Calu3 (cell line): ENCODE measurements around the gene PDE6A. TPM values are rescaled to one million over a fixed set of nuclear protein-coding genes. Genes with fewer than 3 reads are reported as not detected.

ENCODE experiments used
- BruUV-seq: library from RNA; stranded (reverse); fragments of 400-500 nt; replicated peaks from 2 replicates; lab custom pipeline; 2021; lab: Mats Ljungman, UMichigan
- CTCF ChIA-PET: fragments of 300-600 bp; sonication (Branson Sonifier 250); formaldehyde crosslinking; loops from one replicate; lab custom pipeline; 2022; ENCODE audit warnings: antibody characterized with exemption; lab: Charles Lee
- DNase-seq: peaks from one replicate; pipeline ENCODE4 v3.0.0; 2022
- H3K27ac Mint-ChIP-seq: one replicate; pipeline ENCODE4 v1.8.0; 2022; ENCODE audit warnings: mixed read lengths; ENCODE audit not compliant: unreplicated experiment
- H3K27me3 Mint-ChIP-seq: one replicate; pipeline ENCODE4 v1.8.0; 2022; ENCODE audit warnings: mixed read lengths; ENCODE audit not compliant: unreplicated experiment
- H3K36me3 Mint-ChIP-seq: one replicate; pipeline ENCODE4 v1.8.0; 2022; ENCODE audit warnings: mild to moderate bottlenecking, moderate library complexity, mixed read lengths; ENCODE audit not compliant: insufficient read depth, unreplicated experiment
- H3K4me1 Mint-ChIP-seq: one replicate; pipeline ENCODE4 v1.8.0; 2022; ENCODE audit warnings: mild to moderate bottlenecking, low read depth, mixed read lengths; ENCODE audit not compliant: unreplicated experiment
- H3K4me3 Mint-ChIP-seq: one replicate; pipeline ENCODE4 v1.8.0; 2022; ENCODE audit warnings: mild to moderate bottlenecking, low read depth, moderate library complexity, mixed read lengths; ENCODE audit not compliant: unreplicated experiment
- H3K9me3 Mint-ChIP-seq: one replicate; pipeline ENCODE4 v1.8.0; 2022; ENCODE audit warnings: low read depth, mixed read lengths; ENCODE audit not compliant: unreplicated experiment
- CTCF ChIP-seq: fragments of 200-600 bp; IDR thresholded peaks from one replicate; pipeline ENCODE4 v1.8.0; 2022; ENCODE audit warnings: antibody characterized with exemption; ENCODE audit not compliant: unreplicated experiment
- intact Hi-C: fragments of 100-400 bp; cut with micrococcal nuclease; formaldehyde crosslinking; loops from one replicate; pipeline ENCODE4 v1.10.0; 2022; ENCODE audit not compliant: unreplicated experiment
- total RNA-seq: library from RNA; stranded (reverse); gene quantifications from 2 replicates; pipeline ENCODE4 v1.2.3, GENCODE V29; 2022

Gene PDE6A
- total RNA-seq, 1 experiment from 2014 or later = not detected

GRCh38 chr5:149969181-149969930 lies 24.8 kb upstream of the PDE6A start:
- CTCF ChIA-PET = no interaction called here
- no peak for DNase-seq
- intact Hi-C loops = no loop called here
- Mint-ChIP-seq H3K27ac (no peak overlapping the region), H3K9me3 (no peaks in the 10 kb centered on the region), H3K36me3 (no peaks in the 10 kb centered on the region), H3K4me3 (no peak overlapping the region), H3K27me3 (no peaks in the 10 kb centered on the region), H3K4me1 (no peaks in the 10 kb centered on the region)
- no peak for TF ChIP-seq CTCF
- no TSS peak for BruUV-seq

DNA sequence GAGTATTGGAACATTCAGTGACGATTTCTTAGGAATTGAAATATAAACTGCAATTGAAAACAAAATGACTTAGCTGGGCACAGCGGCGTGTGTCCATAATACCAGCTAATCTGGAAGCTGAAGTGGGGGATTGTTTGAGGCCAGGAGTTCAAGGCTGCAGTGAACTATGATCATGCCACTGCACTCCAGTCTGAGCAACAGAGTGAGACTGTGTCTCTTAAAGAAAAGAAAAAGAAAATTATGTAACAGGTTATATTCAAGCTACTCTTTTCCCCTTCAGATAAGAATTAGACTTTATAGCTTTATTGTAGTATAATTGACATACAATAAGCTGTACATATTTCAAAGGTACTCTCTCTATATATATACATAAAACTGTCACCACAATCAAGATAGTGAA lies 22.4 kb upstream of the PDE6A start:
- no peak for DNase-seq
- Mint-ChIP-seq H3K9me3 (no peaks in the 10 kb centered on the region), H3K4me3 (no peak overlapping the region), H3K27ac (no peak overlapping the region), H3K36me3 (peaks cover 11% of the 10 kb centered on the region), H3K27me3 (no peaks in the 10 kb centered on the region), H3K4me1 (peaks cover 12% of the 10 kb centered on the region)
- BruUV-seq = no TSS peak
- CTCF ChIA-PET = no interaction called here
- intact Hi-C loops = no loop called here
- no peak for TF ChIP-seq CTCF

DNA sequence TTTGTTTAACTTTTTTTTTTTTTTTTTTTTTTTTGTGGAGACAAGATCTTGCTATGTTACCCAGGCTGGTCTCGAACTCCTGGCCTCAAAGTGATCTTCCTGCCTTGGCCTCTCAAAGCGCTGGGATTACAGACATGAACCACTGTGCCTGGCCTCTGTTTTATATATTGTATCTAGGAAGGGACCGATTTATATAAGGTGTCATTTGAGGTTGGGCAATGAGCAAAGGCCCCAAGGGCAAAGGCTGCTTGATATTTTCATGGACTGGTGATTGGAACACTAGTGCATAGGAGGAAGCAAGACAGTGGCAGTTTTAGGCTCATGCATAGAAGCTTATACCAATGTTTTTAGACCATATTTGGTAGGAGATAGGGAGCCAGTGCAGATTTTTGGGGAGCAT lies 19.1 kb upstream of the PDE6A start:
- H3K9me3 Mint-ChIP-seq = no peaks in the 10 kb centered on the region
- no peak overlapping the region for H3K27ac Mint-ChIP-seq
- DNase-seq = no peak
- CTCF ChIA-PET = no interaction called here
- intact Hi-C loops = no loop called here
- no peak for TF ChIP-seq CTCF
- no TSS peak for BruUV-seq
- H3K27me3 Mint-ChIP-seq = no peaks in the 10 kb centered on the region
- H3K4me1 Mint-ChIP-seq = peaks cover 36% of the 10 kb centered on the region
- H3K36me3 Mint-ChIP-seq = peaks cover 36% of the 10 kb centered on the region
- no peak overlapping the region for H3K4me3 Mint-ChIP-seq

GRCh38 chr5:149962601-149963300 lies 18.2 kb upstream of the PDE6A start:
- Mint-ChIP-seq H3K27ac (no peak overlapping the region), H3K4me3 (no peak overlapping the region), H3K9me3 (no peaks in the 10 kb centered on the region), H3K36me3 (peaks cover 36% of the 10 kb centered on the region), H3K27me3 (no peaks in the 10 kb centered on the region), H3K4me1 (peaks cover 46% of the 10 kb centered on the region)
- CTCF ChIA-PET = interaction anchor here (0.6 to 4.3 kb wide), 14 partner anchors 28 to 233 kb away, joined by 3 to 61 read pairs (median 4); partner anchors contain the start of gene PPARGC1B
- no peak for TF ChIP-seq CTCF
- BruUV-seq = no TSS peak
- DNase-seq = no peak
- intact Hi-C loops = loop anchor here (1.0 kb wide), 3 partner anchors 60 to 128 kb away; no protein-coding TSS in a partner anchor
